Coronary artery (tissue), 2 donors: Measurements from ENCODE around the gene PACC1.

Experiments used
- DNase-seq: peaks from one replicate; pipeline ENCODE4 v3.0.0-alpha.2; 2017; ENCODE audit warnings: low spot score
- H3K27ac ChIP-seq, 2 donors: fragments of 200-600 bp; sonication (generic); one replicate each; pipeline ENCODE4 v1.5.1; 2016 to 2019
- H3K4me3 ChIP-seq: fragments of 200-600 bp; sonication (generic); 2 replicates; pipeline ENCODE4 v1.5.1; 2016; ENCODE audit warnings: mild to moderate bottlenecking, moderate library complexity
- TF ChIP-seq, protein P1 (sequence below): fragments of 200-600 bp; sonication (generic); IDR thresholded peaks from one replicate; pipeline ENCODE4 v1.5.1; 2019; ENCODE audit warnings: antibody characterized with exemption

The PACC1 gene

DNA sequence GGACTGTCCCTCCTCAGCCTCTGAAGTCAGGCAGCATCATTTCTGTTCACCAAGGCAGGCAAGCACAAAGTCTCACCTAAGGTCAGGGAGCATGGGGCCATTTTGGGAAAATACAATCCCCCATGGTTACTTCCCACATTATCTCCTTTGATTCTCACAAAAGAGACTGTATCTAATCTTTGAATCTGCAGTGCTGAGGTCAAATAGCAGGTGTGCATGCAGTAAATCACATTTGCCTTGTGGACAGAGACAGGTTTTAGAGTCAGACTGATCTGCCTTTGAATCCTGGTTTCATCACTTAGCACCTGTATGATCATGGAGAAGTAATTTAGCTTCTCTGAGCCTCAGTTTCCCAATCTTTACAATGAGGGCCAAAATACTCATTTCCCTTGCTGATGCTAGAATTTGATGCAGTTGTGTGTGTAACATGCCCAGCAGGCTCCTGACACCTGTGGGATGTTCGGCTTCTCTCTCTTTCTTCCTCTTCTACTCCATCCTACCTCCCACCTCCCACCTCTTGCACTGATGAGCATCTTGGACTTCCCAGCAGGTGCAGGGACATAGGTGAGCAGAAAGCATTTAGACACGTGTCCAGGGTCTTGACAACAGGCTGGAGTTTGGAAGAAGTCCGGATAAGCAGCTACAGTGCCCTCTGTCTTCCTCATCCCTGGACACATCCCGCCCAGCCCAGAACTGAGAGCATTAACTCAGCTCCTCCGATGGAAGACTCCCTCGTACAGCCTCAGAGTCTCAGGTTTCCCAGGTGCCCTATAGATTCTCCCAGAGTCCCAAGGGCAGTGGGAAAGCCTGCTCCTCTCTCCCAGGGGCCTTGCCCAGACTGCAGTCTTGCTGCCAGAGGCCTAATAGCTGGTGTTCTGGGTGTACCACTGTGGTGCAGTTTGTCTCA is 37.0 kb upstream of the PACC1 start:
- Histone ChIP-seq H3K27ac (peak overlapping the region; percentile 35 to 93), H3K4me3 (no peak overlapping the region)
- DNase-seq: peak; percentile 61
- TF ChIP-seq, protein P1, sequence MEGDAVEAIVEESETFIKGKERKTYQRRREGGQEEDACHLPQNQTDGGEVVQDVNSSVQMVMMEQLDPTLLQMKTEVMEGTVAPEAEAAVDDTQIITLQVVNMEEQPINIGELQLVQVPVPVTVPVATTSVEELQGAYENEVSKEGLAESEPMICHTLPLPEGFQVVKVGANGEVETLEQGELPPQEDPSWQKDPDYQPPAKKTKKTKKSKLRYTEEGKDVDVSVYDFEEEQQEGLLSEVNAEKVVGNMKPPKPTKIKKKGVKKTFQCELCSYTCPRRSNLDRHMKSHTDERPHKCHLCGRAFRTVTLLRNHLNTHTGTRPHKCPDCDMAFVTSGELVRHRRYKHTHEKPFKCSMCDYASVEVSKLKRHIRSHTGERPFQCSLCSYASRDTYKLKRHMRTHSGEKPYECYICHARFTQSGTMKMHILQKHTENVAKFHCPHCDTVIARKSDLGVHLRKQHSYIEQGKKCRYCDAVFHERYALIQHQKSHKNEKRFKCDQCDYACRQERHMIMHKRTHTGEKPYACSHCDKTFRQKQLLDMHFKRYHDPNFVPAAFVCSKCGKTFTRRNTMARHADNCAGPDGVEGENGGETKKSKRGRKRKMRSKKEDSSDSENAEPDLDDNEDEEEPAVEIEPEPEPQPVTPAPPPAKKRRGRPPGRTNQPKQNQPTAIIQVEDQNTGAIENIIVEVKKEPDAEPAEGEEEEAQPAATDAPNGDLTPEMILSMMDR: no peak

DNA sequence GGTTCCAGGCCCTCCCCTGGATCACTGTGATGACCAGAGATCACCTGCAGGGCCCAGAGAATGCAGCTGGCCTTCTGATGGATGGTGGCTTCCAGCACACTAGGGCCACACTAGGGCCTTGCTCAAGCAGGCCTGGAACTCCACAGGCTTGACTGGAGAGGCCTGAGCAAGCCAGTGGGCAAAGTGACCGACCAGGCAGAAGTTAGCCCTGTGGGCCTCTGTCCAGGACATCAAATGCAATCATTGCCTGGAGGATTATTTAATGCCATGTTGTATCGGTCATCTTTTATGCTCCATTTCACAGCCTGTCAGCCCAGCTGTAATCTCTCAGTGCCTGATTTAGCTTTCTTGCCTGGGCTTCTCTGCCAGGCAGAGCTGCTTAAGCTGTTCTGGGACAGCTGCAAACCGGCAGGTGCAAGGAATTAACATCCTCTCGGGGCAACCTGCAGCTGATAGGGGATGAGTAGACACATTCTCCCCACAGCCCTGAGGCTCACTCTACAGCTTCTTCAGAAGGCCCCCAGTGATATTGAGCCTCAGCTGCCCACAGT is 35.7 kb upstream of the PACC1 start:
- Histone ChIP-seq H3K27ac (peak overlapping the region; percentile 63 to 68), H3K4me3 (no peak overlapping the region)
- TF ChIP-seq, protein P1: no peak
- peak; percentile 70 for DNase-seq

DNA sequence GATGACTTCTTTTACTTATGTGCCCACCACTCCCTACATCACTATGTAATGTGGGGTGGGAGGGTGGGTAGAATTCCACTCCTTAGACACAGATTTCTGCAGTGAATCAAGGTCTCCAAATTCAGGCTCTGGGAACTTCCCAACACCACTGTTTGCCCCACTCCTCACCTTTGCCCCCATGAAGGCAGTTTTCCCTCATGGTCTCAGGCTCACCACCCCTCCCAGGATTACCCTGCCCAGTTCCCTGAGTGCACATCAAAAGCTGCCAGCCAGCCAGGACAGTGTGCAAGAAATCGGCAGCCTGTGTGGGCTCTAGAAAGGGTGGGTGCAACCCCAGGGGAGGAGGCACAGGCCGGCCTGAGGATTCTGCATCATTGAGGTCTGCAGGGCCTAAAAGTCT is 32.8 kb upstream of the PACC1 start:
- no peak for DNase-seq
- H3K4me3 ChIP-seq: no peak overlapping the region
- H3K27ac ChIP-seq: no peak overlapping the region
- TF ChIP-seq, protein P1: no peak

DNA sequence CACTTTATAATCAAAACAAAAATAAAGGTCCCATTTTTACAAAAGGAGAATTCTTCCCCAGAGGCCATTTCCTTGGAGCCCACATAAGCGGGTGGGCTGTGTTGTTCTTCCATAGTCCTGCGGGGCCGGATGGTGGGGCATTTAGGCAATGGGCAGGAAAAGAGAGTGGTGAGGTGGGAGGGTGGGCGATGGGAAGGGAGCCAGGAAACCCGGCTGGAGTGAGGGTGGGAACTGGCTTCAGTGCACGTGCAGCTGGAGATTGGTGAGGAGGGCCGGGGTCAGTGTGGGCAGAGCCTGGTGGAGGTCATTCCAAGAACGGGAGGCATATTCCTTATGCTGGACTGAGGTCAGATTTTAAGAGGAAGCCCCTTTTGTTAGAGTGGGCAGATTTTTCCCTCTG is 31.6 kb upstream of the PACC1 start:
- H3K27ac ChIP-seq: no peak overlapping the region
- H3K4me3 ChIP-seq: no peak overlapping the region
- TF ChIP-seq, protein P1: no peak
- DNase-seq: no peak

DNA sequence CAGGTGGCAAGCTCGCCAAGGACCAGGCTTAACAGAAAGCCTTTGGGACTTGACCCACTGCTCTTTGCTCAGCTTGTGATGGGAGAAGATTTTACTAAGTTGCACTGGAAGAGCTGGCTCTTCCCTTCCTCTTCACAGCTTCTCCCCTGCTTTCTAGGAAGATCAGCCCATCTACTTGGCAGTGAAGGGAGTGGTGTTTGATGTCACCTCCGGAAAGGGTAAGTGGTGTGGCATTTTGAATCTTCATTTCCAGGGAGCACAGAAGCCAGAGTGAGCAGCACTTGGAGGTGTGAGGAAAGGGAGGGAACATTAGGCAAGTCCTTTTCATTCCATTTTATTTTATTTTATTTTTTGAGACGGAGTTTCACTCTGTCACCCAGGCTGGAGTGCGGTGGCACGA is 27.7 kb upstream of the PACC1 start:
- Histone ChIP-seq H3K4me3 (no peak overlapping the region), H3K27ac (no peak overlapping the region)
- no peak for DNase-seq
- TF ChIP-seq, protein P1: no peak

DNA sequence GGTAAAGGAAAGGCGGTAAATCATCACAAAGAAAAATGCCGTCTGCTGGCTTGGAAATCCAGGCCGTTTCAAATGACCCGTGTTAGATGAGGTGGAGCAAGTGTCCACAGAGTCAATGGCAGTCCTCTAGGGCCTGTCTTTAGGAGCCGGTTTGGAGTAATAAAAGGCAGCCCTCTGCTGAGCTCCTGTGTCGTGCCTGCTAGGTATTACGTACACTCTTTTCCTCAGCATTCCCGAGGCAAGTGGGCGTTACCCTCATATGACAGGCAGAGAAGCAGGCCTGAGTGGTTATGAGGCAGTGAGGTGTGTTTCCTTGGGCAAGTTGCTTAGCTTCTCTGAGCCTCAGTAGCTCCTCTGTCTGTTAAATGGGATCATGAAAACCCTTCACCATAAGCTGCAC is 25.7 kb upstream of the PACC1 start:
- DNase-seq: peak; percentile 55
- Histone ChIP-seq H3K27ac (no peak overlapping the region), H3K4me3 (no peak overlapping the region)
- TF ChIP-seq, protein P1: no peak

DNA sequence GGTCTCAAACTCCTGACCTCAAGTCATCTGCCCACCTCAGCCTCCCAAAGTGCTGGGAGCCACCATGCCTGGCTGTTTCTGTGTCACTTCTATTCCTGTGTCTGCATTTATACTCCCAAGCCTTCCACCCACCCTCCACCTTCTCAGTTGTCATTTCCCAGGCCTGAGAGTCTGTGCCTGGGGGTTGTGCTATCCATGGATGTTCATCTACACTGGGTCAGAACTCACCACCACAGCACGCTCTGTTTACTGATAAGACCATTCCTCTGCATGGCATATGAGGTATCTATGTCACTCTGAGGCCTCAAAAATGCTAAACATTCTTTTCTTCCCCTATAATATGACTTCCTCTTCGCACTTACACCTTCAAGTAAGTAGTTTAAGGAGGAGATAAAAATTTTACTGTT is 24.1 kb upstream of the PACC1 start:
- no peak for DNase-seq
- Histone ChIP-seq H3K4me3 (no peak overlapping the region), H3K27ac (no peak overlapping the region)
- TF ChIP-seq, protein P1: no peak
